HG03575 (cell line): ENCODE measurements around the gene THRB.

Experiments
- ATAC-seq: cut with Tn5 transposase; IDR thresholded peaks from one replicate; pipeline ENCODE4 v1.9.1; 2021; ENCODE audit not compliant: unreplicated experiment, insufficient number of reproducible peaks, low FRiP score; ENCODE audit errors: extremely low read depth

THRB gene

GRCh38 chr3:24514119-24514518 is 19.5 kb upstream of the THRB start:
- ATAC-seq = no peak

DNA sequence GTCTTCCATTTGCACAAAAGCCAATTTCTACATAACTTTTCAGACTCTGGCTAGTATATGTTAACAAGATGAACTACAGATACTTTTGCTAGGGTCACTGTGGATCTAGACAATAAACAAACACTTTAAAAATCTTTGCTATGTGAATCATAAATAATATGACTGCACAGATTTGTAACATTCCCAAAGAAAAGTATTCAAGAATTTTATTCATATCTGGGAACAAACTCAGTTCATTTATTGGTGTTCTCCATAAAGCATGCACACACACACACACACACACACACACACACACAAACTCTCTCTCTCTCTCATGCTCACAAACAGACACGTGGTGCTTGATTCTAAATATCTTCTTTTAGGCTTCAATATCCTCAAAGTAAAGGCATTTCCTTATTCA is 18.8 kb upstream of the THRB start:
- no peak for ATAC-seq

DNA sequence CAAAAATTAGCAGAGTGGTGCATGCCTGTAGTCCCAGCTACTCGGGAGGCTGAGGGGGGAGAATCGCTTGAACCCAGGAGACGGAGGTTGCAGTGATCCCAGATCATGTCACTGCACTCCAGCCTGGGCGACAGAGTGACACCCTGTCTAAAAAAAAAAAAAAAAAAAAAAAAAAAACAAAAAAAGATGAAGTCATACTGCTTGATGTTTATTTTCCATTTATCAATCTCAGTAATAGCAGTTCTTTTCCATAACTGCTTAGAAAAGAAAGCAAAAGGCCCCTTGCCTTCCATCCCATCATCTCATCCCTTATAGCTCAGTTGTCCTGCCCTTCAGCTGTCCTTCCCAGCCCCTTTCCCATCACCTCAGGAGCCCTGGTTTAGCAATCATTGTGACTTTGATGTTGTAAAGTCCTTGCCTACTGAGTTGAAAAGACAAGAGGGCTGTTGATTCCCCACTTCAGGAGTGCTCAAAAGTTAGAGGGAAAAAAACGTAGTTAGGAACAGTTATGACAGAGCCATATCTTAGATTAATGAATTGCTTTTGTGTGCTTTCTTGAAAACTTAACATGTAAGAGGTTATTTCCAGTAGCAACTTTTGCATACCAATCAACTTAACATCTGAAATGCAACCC is 18.0 kb upstream of the THRB start:
- ATAC-seq = no peak

DNA sequence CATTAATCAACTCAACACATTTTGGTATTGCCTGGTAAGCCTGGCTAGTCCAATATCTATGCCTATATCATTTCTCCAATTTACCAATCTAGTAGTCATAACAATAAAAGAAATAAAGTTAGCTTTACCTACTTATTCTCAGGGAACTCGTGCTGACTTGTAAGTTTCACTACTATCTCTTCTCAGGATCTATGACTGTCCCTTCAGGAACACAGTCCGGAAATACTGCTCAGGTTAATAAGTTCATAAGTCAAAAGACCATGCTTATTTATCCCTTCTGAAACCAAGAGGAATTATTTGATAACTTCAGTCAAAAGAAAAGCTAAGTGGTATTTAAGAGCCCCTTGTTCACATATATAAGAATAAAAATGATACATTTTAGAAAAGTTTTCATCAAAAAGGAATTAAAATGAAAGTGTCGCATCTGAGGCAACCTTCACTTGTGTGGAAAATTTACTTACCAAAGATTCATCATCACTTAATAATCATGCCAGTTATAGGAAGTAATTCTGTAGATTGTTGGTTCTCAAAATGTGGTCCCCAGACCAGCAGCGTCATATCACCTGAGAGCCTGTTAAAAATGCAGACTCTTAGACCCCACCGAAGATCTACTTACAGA is 15.5 kb upstream of the THRB start:
- no peak for ATAC-seq

DNA sequence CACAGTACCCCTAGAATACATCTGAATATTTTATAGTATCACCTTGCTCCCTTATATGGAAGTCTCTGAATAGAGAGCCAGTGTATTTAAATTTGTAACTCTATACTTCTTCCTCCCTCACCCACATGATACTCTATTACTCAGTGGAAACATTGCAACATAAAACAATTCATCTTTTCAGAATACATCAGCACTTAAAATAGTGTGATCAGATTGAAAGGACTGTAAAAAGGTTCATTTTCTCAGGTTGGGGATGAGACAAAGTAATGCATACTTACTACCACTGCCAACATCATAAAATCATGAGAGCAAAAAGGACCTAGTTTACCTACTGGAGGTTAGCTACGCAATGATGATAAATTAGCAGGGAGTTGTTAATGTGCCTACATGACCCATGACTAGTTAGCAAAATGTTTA is 13.8 kb upstream of the THRB start:
- ATAC-seq = no peak

GRCh38 chr3:24507776-24508422 is 13.2 kb upstream of the THRB start:
- no peak for ATAC-seq

DNA sequence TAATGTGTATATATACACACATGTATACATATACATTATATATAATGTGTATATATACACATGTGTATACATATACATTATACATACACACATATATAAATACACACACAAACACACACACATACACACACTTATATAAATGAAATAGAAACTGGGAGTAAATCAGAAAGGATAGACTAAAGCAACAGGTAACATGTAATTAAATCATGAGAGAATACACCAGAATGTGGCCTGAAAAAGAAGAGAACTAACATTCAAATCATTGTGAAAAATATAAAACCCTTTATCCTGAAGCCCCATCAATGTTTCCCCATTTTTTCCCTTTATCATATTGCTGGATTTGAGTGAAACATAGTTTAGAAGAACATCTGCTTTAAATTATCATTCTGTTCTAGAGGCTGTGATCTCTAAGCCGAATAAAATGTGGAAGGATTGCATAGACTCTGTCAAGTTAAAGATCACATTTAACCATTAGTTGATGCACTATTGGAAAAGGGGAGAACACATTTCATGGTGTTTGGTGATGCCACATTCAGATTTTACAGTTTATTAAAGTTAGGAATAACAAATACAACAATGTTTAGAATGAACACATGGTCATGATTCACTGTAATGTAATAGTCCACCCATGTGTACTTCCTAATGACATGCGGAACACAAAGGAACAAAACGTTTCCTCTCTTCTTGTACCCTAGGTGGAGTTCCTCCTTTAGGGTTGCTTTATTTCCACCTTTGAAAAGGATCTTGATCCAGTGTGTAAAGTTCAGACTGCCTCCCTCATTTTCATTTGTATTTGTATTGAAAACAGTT is 12.5 kb upstream of the THRB start:
- no peak for ATAC-seq

GRCh38 chr3:24505691-24506550 is 11.3 kb upstream of the THRB start:
- no peak for ATAC-seq

GRCh38 chr3:24504772-24505171 is 10.1 kb upstream of the THRB start:
- ATAC-seq = no peak

GRCh38 chr3:24503616-24504113 is 9.0 kb upstream of the THRB start:
- ATAC-seq = no peak

- no peak for ATAC-seq
Observed at GRCh38 chr3:24502690-24503089, 8.0 kb upstream of the THRB start.

DNA sequence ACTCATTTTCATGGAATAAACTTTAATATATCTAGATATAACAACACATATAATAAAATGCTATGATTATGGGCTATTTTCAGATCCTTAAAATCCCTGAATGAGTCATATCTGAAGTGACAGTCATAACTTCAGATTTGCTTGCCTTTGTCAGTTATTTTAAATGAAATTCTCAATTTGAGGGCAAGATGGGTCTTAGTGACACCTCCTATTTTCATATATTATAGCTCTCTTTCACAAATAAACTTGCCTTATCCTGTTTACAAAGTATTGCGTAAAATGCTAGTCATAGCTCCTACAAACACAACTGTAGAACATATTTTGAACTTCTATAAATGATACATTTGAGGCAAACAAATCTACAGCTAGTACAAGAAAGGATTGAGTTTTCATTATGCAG is 6.2 kb upstream of the THRB start:
- ATAC-seq = no peak

DNA sequence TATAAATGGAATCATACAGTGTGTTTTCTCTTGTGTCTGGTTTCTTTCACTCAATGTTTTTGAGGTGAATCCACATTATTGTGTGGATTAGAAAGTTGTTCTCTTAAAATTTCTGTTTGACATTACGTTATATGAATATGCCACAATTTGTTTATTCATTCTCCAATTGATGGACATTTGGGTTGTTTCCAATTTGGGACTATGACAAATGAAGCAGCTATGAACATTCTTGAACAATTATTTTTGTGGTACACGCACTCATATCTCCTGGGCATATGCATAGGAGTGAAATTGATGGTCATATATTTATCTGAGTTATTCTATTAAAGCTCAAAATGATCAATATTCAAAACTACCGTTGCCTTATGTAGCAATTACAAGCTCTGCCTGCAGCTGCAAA is 5.3 kb upstream of the THRB start:
- no peak for ATAC-seq

DNA sequence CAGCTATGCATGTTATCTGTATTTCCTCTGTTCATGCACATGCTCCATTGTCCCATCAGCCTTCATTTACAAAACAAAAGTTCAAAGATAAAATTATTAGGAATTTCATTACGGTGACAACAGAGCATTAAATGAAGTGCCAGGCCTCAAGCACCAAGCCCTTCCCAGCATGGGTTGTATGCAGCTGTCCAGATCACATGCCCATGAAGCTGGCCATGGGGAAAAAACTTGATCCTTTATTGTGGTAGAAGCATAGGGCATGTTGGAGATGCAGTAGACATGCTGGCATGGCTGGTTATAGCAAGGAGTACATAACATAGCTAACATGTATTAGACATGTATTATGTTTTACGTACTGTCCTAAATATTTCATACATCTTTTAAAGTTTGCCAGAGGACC is 4.1 kb upstream of the THRB start:
- ATAC-seq = no peak

GRCh38 chr3:24498391-24498790 is 3.7 kb upstream of the THRB start:
- ATAC-seq = no peak

DNA sequence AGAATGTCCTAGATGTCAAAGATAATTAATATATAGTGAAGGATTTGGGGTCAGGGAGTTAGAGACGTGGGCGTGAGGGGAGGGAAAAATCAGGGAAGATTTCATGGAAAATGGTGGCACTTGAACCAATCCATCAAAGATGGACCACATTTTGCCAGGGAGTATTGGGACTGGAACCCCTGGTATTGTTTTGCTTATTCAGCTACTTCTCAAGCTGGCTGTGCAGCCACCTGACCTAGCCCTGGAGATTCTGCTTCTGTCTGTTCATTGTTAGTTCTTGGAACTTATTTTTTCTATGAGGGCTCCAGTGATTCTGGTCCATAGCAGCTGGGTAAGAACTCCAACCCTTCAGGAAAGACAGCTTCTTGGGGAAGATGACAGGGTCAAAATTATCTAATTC is 3.3 kb upstream of the THRB start:
- ATAC-seq = no peak

GRCh38 chr3:24496529-24497482 is 2.2 kb upstream of the THRB start:
- no peak for ATAC-seq
